Measurements from ENCODE around the gene OMG.
"Not testable (repeated sequence)": the region's sequence is repeated elsewhere in the genome, so short reads cannot be mapped to it uniquely, and the experiment has no call there.

The OMG gene, protein sequence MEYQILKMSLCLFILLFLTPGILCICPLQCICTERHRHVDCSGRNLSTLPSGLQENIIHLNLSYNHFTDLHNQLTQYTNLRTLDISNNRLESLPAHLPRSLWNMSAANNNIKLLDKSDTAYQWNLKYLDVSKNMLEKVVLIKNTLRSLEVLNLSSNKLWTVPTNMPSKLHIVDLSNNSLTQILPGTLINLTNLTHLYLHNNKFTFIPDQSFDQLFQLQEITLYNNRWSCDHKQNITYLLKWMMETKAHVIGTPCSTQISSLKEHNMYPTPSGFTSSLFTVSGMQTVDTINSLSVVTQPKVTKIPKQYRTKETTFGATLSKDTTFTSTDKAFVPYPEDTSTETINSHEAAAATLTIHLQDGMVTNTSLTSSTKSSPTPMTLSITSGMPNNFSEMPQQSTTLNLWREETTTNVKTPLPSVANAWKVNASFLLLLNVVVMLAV

DNA sequence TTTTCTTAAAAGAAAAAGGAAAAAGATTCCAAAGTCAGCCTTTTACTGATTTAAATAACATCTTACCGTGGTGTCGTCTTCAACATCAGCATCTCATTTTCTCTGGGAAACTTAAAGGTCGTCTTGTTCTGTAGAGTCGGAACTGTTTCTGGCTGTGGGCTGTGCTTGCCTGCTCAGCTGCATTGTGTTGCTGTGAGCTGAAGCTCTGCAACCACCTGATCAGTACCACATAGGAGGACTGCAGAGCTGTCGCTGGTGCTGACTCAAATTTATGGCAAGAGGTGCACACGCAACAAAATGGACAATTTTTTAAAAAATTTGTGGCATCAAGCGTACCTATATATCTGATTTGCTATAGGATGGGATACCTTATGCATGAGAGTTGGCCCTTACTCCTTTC, at the start of gene OMG:
Gene OMG (minus strand): TSS at position 150 of the 400 bp plus-strand sequence. CDS start 908 bp downstream, outside the sequence.
- no peak for DNase-seq

DNA sequence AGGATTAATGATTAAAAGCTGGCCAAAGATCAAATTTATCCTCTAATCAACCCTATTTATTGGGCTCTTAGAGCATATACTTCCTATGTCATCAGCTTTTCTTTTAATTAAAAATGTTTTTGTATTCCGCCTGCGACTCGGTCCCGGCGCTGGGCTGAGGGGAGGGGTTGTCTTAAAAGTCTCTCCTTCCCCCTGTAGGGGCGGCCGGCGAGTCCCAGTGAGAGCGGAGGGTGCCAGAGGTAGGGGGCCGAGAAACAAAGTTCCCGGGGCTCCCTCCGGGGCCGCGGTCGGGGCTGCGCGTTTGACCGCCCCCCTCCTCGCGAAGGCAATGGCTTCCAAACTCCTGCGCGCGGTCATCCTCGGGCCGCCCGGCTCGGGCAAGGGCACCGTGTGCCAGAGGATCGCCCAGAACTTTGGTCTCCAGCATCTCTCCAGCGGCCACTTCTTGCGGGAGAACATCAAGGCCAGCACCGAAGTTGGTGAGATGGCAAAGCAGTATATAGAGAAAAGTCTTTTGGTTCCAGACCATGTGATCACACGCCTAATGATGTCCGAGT, 48.2 kb upstream of the OMG start:
- DNase-seq, result not testable (repeated sequence)

DNA sequence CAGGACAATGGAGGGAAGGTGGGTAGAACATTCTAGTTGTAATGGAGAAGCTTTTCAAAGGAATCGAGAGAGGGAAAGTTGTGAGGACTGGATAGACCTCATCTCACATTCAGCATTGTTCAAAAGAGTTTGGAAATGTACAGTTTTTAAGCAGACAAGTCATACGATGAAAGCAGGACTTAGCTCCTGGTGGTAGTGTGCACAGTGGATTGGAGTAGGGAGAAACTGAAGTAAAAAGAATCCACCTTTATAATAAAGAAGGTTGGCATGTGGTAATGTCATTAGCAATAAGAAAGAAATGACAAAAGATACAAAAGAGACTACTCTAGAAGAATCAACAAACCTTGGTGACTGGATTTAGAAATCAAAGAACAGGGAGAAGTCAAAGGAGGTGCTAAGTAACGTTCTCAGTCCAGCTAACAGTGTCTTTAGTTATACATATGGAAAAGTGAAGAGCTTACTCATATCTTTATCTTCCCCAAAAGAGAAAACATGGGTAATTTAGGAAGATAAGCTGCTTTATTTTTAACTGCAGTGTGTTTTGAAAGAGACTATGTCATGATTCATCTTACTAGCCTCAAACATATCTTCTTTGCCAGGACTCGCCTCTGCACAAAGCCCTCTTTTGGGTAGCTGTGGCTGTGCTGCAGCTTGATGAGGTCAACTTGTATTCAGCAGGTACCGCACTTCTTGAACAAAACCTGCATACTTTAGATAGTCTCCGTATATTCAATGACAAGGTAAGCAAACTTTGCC, 43.0 kb upstream of the OMG start:
- peak; percentile 17 to 39 for DNase-seq

DNA sequence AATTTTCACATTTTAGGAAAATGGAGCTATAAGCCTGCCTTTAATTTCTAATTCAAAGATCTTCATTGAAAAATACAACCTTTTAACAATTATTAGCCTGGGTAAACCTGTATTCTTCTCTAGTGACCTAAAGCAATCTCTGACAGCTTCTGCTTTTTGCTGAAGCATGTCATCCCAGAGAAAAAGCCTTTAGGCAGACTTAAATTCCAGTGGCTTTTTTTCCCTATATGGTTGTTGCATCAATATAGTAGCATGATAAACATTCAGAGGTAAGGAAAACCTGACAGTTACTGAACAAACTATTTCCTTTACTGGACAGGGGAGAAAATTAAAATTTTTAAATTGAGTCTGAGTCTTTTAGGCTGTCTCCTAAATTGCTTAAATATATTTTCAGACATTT, 32.2 kb upstream of the OMG start:
- no peak for DNase-seq

DNA sequence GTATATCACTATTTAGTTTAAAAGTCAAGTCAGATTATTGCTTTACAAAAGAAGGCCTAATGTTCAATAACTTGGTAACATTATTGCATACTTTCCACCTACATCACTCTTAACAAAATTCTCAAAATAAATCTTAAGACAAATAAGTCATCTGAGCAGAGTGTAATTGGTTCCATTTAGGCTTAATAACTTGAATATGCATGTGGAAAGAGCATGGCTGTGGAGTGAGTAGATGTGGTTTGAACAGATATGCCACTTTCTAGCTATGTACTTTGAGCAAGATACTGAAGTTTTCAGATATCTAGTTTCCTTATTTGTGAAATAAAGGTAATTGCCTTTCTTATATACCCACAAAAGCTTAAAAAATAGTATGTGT, 31.1 kb upstream of the OMG start:
- no peak for DNase-seq

DNA sequence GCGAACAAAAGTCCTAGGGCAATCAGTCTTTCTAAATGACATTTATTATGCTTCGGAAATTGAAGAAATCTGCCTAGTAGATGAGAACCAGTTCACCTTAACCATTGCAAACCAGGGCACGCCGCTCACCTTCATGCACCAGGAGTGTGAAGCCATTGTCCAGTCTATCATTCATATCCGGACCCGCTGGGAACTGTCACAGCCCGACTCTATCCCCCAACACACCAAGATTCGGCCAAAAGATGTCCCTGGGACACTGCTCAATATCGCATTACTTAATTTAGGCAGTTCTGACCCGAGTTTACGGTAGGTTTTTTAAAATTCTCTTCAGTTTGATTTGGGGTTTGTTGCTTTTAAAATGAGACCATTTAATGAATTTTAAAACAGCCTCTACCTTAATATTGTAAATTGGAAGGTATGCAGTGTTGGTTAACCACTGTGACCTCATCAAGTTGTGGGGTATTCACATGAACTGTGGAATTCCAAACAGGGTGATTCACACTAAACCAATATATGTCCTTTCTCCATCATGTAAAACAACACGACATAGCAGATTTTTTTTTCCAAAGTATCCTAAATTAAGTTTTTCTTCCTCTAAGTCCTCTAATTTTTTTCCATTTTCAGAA, 30.6 kb upstream of the OMG start:
- no peak for DNase-seq

DNA sequence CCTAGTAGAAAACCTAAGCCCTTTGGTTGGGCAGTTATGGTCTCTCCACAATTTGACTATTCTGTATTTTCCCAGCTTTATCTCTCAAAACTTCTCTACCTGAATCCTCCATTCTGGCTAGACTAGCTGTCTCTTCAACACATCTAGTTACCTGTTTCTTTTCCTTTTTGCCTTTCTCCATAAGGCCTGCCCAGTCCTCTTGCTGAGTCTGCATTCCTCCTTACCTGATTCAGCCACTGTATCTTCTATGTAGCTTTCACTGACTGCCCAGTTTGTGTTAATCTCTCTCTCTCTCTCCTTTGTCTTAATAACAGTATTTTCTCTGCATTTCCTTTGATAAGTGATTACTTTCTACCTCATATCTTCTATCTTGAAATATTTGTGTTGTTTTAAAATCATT, 26.5 kb upstream of the OMG start:
- no peak for DNase-seq

DNA sequence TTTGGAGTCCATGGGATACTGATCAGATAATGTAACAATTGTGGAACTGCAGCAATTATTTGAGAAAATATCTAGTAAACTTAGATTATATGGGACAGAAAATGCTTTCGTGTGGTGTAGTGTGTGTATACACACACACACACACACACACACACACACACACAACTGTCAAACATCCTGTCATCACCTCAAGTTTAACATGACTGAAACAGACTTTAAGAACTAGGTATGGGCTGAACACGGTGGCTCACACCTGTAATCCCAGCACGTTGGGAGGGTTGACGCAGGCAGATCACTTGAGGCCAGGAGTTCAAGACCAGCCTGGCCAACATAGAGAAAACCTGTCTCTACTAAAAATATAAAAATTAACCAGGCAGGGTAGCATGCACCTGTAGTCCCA, 24.9 kb upstream of the OMG start:
- DNase-seq, result no peak

DNA sequence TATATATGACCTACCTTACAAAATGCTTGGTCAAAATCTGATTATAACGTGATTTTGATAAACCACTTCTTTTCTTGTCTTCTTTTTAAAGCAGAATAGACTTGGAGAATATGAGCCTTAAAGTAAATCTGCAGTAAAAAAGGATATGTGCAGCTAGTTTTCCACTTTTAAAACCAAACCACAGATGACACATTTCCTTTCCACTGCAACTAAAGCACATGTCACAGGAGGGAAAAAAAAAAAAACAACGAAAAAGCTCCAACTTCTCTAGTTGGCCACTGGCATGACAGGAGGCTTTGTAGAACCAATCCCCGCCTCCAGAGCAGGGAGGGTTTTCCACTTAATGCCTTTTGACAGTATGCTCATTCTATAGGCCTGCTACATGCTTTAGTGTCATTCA, 24.4 kb upstream of the OMG start, which contains the start of gene EVI2A:
Gene EVI2A (minus strand): TSS at position 142 of the 400 bp plus-strand sequence. CDS start 2,609 bp downstream, outside the sequence.
- peak; percentile 89 to 94 for DNase-seq

DNA sequence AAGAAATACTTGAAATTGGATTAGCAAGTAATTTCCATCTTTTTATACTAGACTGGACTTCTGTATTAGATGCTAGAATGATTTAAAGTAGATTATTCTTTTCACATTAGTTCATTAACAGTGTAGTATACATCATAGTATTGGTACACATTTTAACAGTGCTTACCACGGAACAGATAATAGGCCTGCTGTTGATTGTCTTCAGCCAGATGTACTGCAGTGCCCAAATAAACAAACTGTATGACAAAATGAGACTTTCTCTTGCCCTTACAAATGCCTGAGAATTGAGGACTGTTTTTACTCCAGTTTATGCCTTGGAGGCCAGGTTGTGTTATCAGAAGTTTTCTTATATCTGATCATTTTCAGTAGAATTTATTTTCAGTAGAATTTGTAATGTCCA, 23.8 kb upstream of the OMG start:
- no peak for DNase-seq

DNA sequence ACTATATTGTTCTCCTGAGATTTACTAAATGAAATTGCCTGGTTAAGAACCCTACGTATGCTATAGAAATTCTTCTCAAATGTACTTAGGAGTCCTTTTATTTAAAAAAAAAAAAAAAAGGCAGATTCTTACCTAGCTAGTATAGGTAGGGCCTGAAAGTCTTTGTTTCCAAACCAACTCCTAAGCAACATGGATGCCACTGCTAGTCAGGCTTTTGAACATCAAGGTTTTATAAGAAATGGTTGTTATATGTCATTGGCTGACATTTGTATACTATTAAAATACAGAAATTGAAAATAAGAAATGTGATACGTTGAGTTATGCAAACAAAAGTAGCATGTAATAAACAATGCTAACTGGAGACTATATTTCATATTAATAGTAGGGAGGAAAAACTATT, 23.2 kb upstream of the OMG start:
- no peak for DNase-seq

DNA sequence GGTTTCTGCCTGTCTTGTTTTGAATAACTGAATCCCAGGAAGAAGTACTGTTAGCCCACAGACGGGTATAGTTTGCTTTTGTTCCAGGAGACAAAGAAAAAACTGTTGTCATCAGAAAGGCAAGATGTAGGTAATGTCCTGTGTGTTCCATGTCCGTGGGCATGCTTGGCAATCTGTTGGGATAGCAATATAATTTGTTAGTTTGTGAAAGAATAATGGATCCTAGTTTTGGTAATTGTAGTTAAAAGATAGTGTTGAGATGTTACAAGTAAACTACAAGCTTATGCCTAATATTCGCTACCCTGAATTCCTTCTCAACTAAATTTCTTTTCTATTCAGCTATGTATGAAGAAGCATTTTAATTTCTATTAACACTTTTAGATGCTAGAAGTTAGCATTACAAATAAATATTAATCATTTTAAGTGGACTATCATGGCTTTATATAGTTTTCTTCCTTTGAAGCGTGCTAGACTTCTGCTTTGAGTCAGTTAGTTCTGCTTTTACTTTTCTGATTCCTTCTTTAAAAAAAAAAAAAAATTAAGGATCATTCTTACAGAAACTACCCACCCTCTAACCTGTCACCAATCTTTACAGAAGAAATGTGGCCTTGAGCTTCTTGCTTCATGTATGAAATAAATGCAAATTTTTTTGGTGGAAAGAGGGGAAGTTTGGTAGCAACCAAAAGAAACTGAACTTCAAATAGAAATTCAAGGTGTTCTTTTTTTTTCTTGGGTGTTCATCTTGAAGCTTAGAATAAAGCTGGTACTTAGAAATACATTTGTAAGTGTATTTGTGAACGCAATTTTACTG, 22.0 kb upstream of the OMG start:
- peak; percentile 51 to 72 for DNase-seq

DNA sequence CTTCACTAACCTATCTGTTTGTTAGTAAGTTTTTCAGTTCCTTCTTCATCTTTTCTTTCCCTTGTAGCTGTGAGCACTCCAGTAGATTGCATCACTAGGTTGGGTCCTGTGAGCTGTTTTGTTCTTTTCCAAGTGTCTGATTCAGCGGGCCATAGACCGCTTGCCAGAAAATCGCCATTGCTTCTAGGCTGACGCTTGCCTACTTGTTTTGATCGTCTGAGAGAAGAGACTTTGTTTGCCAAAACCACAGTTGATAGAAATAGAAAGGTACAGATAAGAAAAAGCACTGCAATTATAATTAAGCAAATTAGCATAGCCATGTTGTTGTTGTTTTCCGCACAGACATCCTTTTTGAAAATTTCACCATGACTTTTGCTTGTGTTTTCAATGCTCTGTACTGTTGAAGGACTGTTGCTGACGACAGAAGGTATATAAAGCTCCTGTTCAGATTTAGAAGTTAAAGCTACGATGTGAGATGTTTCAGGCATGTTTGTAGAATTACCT, 21.3 kb upstream of the OMG start:
- peak; percentile 73 to 84 for DNase-seq

DNA sequence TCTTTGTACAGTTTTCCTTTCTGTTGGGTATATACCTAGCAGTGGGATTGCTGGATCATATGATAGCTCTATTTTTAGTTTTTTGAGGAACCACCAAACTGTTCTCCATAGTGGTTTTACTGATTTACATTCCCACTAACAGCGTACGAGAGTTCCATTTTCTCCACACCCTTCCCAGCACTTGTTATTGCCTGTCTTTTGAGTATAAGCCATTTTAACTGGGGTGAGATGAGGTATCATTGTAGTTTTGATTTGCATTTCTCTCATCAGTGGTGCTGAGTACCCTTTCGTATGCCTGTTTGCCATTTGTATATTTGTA, 17.7 kb upstream of the OMG start:
- DNase-seq, result peak; percentile 42 to 63

DNA sequence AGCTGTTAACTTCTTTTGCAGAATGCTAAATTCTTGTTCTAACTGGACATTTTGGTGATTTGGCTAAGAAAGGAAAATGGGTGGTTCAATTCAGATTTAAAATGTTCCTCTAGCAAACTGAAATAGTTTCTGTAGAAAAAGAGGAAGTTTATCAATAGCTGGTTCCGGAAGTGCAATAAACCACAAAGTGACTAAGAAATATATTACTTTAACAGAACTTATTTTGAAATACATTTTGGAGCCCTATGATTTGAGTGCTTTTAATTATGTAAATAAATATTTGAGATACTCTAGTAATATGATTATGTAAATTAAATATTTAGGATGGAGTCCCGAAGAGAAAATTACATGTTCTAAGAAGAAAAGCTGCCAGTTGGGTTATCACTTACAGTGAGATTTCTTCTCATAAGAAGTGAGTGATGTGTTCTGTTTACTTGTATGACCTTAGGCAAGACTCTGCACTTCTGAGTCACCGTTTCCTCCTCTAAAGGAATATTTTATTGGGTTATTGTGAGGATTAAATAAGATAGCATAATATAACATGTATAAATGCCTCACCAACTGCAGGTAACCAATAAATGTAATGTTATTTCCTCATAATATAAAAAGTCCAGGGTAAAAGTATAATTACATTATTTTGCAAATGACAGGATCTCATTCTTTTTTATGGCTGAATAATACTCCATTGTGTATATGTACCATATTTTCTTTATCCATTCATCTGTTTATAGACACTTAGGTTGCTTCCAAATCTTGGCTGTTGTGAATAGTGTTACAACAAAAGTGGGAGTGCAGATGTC, 17.1 kb upstream of the OMG start, which contains the start of gene EVI2B:
Gene EVI2B (minus strand): TSS at position 73 of the 800 bp plus-strand sequence. CDS start 8,445 bp downstream, outside the sequence.
- peak; percentile 88 to 90 for DNase-seq

DNA sequence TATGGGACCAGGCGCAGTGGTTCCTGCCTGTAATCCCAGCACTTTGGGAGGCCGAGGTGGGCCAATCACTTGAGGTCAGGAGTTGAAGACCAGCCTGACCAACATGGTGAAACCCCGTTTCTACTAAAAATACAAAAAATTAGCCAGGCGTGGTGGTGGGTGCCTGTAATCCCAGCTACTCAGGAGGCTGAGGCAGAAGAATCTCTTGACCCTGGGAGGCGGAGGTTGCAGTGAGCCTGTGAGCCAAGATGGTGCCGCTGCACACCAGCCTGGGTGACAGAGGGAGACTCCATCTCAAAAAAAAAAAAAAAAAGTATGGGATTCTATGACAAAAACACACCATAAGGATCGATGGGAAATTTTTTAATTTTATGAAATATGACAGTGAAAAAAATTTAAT, 15.2 kb upstream of the OMG start:
- DNase-seq, result not testable (repeated sequence)

DNA sequence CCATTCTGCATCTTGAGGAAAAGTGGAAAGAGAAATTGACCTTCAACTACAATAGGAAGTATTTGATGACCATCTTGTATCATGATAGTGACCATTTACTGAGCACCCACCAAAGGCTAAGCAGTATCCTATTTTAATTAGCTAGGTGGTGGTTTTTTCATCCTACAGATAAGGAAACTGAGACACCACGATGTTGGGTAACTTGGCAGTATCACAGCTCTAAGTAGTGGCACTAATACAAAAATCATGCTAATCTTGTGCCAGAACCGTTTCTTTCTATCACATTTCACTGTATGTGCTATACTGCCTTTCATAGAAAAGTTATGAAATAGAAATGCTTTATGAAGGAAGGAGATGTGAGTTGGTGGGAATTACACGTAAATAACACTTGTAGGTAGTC, 14.5 kb upstream of the OMG start:
- no peak for DNase-seq

DNA sequence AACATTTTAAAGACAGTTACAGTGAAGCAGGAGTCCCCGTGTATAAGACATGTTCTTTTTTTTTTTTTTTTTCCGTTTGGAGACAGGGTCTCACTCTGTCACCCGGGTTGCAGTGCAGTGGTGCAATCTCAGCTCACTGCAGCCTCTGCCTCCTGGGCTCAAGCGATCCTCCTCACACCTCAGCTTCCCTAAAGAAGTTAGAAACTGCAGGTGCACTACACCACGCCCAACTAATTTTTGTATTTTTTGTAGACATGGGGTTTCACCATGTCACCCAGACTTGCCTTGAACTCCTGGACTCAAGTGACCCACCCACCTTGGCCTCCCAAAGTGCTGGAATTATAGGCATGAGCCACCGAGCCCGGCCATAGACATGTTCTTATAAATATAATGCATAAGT, 13.8 kb upstream of the OMG start:
- DNase-seq, result no peak

DNA sequence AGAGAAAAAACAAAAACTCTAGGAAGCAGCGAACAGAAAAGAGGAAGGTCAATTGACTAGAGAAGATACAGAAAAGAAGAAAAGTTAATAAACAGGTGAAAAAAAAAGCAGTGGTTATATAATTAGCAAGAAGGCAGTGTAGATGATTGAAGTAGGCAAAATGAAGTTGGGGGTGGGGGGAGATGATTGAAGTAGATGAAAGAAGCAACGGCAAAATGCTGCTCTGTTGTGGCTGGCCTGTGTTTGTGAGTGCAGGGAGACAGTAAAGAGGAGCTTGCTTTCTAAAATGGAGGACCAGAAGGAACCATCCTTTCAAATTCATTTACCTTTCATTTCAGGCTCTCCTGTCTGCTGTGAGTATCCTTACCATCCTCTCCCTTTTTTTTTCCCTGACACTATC, 13.2 kb upstream of the OMG start:
- DNase-seq, result no peak

DNA sequence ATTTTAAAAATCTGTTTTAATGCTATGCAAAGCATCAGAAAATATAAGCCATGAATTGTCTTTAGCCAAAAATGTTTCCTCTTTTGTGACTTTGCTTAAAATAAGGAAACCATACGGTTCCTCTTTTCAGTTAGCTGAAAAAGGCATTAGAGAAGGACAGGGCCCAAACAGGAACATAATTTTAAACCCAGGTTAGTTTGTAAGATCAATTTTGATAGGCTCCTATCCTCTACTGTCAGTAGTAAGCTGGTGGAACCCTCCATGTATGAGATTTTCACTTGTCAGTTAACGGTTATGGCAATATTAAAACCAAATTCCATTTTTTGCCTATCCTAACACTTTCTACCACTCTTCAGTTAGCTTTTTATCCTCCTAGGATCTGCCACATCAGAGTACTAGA, 12.5 kb upstream of the OMG start:
- peak; percentile 73 to 83 for DNase-seq

Measured in inflammatory macrophage treated with lipopolysaccharide for 1 hour (primary cell).